Psoas muscle (tissue), 8 donors: ENCODE results near the gene FNDC5. TPM values are rescaled to one million over a fixed set of nuclear protein-coding genes. Genes with fewer than 3 reads are reported as not detected.
A peak's percentile ranks its signal among the peaks of the same experiment; 100 is the strongest.

ENCODE experiments used
- ATAC-seq, 4 donors: fragments of 200-7000 bp; cut with Tn5 transposase; one replicate each; pipeline ENCODE4 v1.9.1; 2020; ENCODE audit warnings: moderate library complexity in 3 of 4, mild to moderate bottlenecking in 2 of 4
- DNase-seq, 2 donors: peaks; one replicate each; pipeline ENCODE4 v3.0.0-alpha.2; 2020
- H3K27ac ChIP-seq: fragments of 200-600 bp; one replicate; pipeline ENCODE4 v1.8.0; 2022
- H3K27me3 ChIP-seq, 3 donors: fragments of 200-600 bp in 1 of 3; one replicate each; pipeline versions ENCODE4 v1.6.1 to v1.8.0; 2013 to 2022; ENCODE audit warnings: low read length in 2 of 3, mild to moderate bottlenecking in 2 of 3, moderate library complexity in 1 of 3; ENCODE audit not compliant: insufficient read depth in 3 of 3
- H3K36me3 ChIP-seq, 2 donors: fragments of 200-600 bp in 1 of 2; one replicate each; pipeline versions ENCODE4 v1.6.1 to v1.8.0; 2013 to 2022; ENCODE audit warnings: low read depth in 1 of 2, mild to moderate bottlenecking in 1 of 2, moderate library complexity in 1 of 2; ENCODE audit not compliant: insufficient read depth in 1 of 2
- H3K4me1 ChIP-seq: fragments of 200-600 bp; one replicate; pipeline ENCODE4 v1.8.0; 2022
- H3K4me3 ChIP-seq: fragments of 200-600 bp; one replicate; pipeline ENCODE4 v1.8.0; 2022; ENCODE audit warnings: mild to moderate bottlenecking
- H3K9me3 ChIP-seq: fragments of 200-600 bp; one replicate; pipeline ENCODE4 v1.8.0; 2022
- WGBS, 3 donors: extraction: QIAGEN DNeasy Blood & Tissue Kit; methylation state at CpG; one replicate each; pipeline versions ENCODE4 v1.1.6 to v1.1.7; 2013; 5-methylcytosine and 5-hydroxymethylcytosine counted together
- intact Hi-C, 2 donors: fragments of 100-400 bp; cut with DNase I; formaldehyde crosslinking; loops; one replicate each; pipeline versions ENCODE4 v1.11.0 to v1.14.2; 2022
- polyA plus RNA-seq, 3 donors: library from polyadenylated mRNA; stranded (reverse); fragments of 200-250 nt; gene quantifications; one replicate each; pipeline ENCODE4 v1.2.3, GENCODE V29; 2013
- total RNA-seq, 4 donors: library from RNA; stranded (reverse); fragmentation: NEBNext Ultra II Directional in 2 of 4; extraction: Animal tissue kit (Norgen Biotek cat#: 25700) in 2 of 4; gene quantifications; one replicate each; pipeline versions ENCODE4 v1.2.1 to v1.2.4, GENCODE V29; 2021 to 2023
- TF ChIP-seq, protein P1 (sequence below): fragments of 200-600 bp; IDR thresholded peaks from one replicate; pipeline ENCODE4 v1.8.0; 2022; ENCODE audit warnings: antibody characterized with exemption
- donor health status: healthy with polysubstance abuse.
- donor health status: DM: no; HTN: no; CAD: no; lungs with moderate emphysema.
- donor health status: Bipolar disorder and iron deficiency.
- donor health status: healthy.
- donor health status: DM: yes; HTN: yes; CAD: no.
- donor health status: DM: no; HTN: no; CAD: no.
- donor health status: DM: no; HTN: no; CAD: no.
- donor health status: DM: yes; HTN: yes; CAD: no.

FNDC5 gene
- total and polyA plus RNA-seq, 7 donors: 72.8 to 184 (median 91.6) TPM

DNA sequence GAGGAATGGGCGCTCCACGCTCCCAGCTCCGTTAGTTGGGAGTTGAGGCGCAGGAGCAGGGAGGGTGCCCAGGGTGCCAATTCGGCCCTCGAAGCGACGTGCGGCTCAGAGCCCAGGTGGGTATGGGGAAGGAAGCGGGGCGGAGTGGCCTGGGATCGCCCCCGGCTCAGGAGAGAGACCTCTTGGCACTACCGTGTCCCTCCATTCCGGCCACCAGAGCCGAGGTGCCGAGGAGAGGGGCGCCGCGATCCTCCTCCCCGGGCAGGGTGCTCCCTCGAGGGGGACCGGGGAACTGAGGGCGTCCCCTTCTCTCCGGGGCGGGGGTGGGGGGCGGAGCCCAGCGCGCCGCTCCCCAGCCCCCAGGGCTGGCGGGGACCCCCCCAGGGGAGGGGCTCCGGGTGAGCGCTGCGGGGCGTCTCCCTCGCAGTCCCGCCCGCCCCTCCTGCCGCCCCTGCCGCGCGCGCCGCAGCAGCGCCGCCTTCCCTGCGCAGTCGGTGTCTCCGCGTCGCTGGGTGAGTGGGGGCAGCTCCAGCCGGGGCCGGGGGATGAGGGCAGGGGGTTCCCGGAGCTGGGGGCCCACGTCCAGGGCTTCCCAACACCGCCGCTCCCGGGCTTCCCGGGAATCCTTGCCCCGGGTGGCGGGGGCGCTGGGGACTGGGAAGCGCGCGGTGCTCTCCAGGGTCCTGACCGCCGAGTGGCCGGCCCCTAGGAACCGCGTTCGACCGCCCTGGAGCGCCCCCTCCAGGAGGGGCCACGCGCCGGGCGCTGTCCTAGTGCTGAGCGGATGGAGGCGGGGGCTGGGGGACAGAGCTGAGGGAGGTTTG, 15.5 kb upstream of the FNDC5 start, which contains the start of gene HPCA:
Gene HPCA (plus strand): TSS at position 488 of the 824 bp plus-strand sequence. CDS start 2,408 bp downstream, outside the sequence.
- Histone ChIP-seq H3K9me3 (no peaks in the 10 kb centered on the region), H3K36me3 (no peaks in the 10 kb centered on the region), H3K4me1 (peaks cover 11% of the 10 kb centered on the region), H3K4me3 (peak within 1 kb of the TSS; percentile 32), H3K27me3 (peaks cover 0 to 36% (median 21%) of the 10 kb centered on the region in 3 donors), H3K27ac (no peak within 1 kb of the TSS)
- TF ChIP-seq, protein P1, sequence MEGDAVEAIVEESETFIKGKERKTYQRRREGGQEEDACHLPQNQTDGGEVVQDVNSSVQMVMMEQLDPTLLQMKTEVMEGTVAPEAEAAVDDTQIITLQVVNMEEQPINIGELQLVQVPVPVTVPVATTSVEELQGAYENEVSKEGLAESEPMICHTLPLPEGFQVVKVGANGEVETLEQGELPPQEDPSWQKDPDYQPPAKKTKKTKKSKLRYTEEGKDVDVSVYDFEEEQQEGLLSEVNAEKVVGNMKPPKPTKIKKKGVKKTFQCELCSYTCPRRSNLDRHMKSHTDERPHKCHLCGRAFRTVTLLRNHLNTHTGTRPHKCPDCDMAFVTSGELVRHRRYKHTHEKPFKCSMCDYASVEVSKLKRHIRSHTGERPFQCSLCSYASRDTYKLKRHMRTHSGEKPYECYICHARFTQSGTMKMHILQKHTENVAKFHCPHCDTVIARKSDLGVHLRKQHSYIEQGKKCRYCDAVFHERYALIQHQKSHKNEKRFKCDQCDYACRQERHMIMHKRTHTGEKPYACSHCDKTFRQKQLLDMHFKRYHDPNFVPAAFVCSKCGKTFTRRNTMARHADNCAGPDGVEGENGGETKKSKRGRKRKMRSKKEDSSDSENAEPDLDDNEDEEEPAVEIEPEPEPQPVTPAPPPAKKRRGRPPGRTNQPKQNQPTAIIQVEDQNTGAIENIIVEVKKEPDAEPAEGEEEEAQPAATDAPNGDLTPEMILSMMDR: peak; percentile 35
- ATAC-seq (peak; percentile 73 to 87 (median 84)), DNase-seq (peak; percentile 55 to 77)
- intact Hi-C loops: no loop called here
- 2 to 5% (median 2%) methylated on average over 47 to 79 of the region's 79 CpGs for WGBS, 3 donors

DNA sequence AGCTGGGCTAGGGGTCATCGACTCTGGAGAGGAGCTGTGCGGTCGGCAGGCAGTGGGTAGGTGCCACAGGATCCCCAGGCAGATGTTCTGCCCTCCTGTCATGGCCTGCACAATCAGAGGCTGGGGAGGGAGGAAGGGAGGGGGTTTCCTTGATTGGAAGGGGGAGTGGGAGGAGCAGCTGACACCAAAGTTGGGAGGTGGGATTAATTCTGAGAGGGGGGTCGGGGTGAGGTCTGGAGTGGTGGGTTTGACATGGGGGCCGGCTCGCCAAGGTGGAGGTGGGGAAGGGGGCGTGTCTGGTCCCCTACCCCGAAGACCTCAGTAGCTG, 14.9 kb upstream of the FNDC5 start:
- Histone ChIP-seq H3K27me3 (peaks cover 0 to 31% (median 18%) of the 10 kb centered on the region in 3 donors), H3K36me3 (no peaks in the 10 kb centered on the region), H3K4me1 (peaks cover 12% of the 10 kb centered on the region), H3K27ac (no peak overlapping the region), H3K9me3 (no peaks in the 10 kb centered on the region), H3K4me3 (no peak overlapping the region)
- 22% methylated on average over 8 of the region's 8 CpGs for WGBS, 3 donors
- DNase-seq (no peak), ATAC-seq (no peak)
- TF ChIP-seq, protein P1: no peak
- intact Hi-C loops: no loop called here

DNA sequence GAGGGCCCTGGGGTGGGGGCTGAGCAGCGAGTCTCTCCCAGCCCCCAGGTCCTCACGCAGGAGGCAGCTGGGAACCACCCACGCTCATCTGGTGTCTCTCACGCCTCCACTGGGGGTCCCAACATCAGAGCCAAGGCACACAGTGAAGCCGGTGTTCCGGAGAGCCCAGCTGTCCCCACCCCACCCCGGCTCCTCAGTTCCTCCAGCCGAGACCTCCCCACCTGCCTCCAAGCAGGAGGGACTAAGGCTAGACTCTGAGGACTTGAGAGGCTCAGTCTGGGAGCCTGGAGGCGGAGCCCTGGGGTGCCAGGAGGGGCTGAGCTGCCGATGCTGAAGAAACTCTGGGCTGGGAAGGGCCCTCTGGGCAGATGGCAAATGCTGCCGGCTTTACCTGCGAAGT, 14.0 kb upstream of the FNDC5 start:
- ATAC-seq (no peak), DNase-seq (no peak)
- TF ChIP-seq, protein P1: no peak
- no peak overlapping the region for H3K27ac ChIP-seq
- no peaks in the 10 kb centered on the region for H3K9me3 ChIP-seq
- intact Hi-C loops: no loop called here
- no peaks in the 10 kb centered on the region for H3K36me3 ChIP-seq
- no peak overlapping the region for H3K4me3 ChIP-seq
- H3K4me1 ChIP-seq: peaks cover 12% of the 10 kb centered on the region
- H3K27me3 ChIP-seq: peaks cover 0 to 31% (median 18%) of the 10 kb centered on the region in 3 donors
- WGBS, 3 donors: 40 to 57% (median 48%) methylated on average over 10 to 12 of the region's 12 CpGs

- H3K4me1 ChIP-seq: peaks cover 12% of the 10 kb centered on the region
- H3K36me3 ChIP-seq: no peaks in the 10 kb centered on the region
- no peak for DNase-seq
- H3K27ac ChIP-seq: no peak overlapping the region
- H3K9me3 ChIP-seq: no peaks in the 10 kb centered on the region
- WGBS, 3 donors: 81 to 83% (median 82%) methylated on average over 4 of the region's 4 CpGs
- peaks cover 0 to 31% (median 17%) of the 10 kb centered on the region in 3 donors for H3K27me3 ChIP-seq
- no peak overlapping the region for H3K4me3 ChIP-seq
- intact Hi-C loops: no loop called here
- ATAC-seq: no peak
- TF ChIP-seq, protein P1: no peak
Measured at GRCh38 chr1:32884032-32884372, 13.3 kb upstream of the FNDC5 start.
